SK-N-MC (cell line): ENCODE measurements around the gene DGUOK.
"Not testable (repeated sequence)": the region's sequence is repeated elsewhere in the genome, so short reads cannot be mapped to it uniquely, and the experiment has no call there.

Experiments
- DNase-seq: peaks from one replicate; pipeline ENCODE4 v3.0.0-alpha.2; 2011; ENCODE audit warnings: low read depth, low spot score
- H3K27ac ChIP-seq: fragments of 200-600 bp; sonication (generic); 2 replicates; pipeline ENCODE4 v1.5.1; 2016; ENCODE audit warnings: mixed run types
- H3K36me3 ChIP-seq: fragments of 200-600 bp; sonication (generic); 2 replicates; pipeline ENCODE4 v1.6.1; 2017; ENCODE audit warnings: antibody characterized with exemption, low read length, mixed read lengths; ENCODE audit not compliant: insufficient read depth
- H3K4me3 ChIP-seq: fragments of 200-600 bp; sonication (generic); 2 replicates; pipeline ENCODE4 v1.5.1; 2016
- H3K9ac ChIP-seq: fragments of 200-600 bp; sonication (generic); 2 replicates; pipeline ENCODE4 v1.8.0; 2017; ENCODE audit warnings: mixed run types, mixed read lengths; ENCODE audit not compliant: insufficient read length
- H3K9me3 ChIP-seq: fragments of 200-600 bp; sonication (generic); 2 replicates; pipeline ENCODE4 v1.6.1; 2017; ENCODE audit warnings: low read depth, mild to moderate bottlenecking, antibody characterized with exemption, low read length, moderate library complexity, mixed read lengths
- EZH2 ChIP-seq: fragments of 200-600 bp; sonication (generic); IDR thresholded peaks from one replicate; pipeline ENCODE4 v1.6.1; 2017; ENCODE audit warnings: antibody characterized with exemption
- FOXP2 ChIP-seq: optimal IDR thresholded peaks from 2 replicates; pipeline ENCODE3; 2011; ENCODE audit warnings: mild to moderate bottlenecking, moderate library complexity; ENCODE audit not compliant: insufficient read depth; ENCODE audit errors: extremely low read length, control extremely low read depth
- POLR2AphosphoS5 ChIP-seq: IDR thresholded peaks from 2 replicates; pipeline ENCODE4 v1.6.1; 2012; ENCODE audit warnings: mild to moderate bottlenecking, low read depth, low read length, borderline replicate concordance

The DGUOK gene

GRCh38 chr2:73896362-73897239 is 30.1 kb upstream of the DGUOK start:
- Histone ChIP-seq H3K27ac (no peak overlapping the region), H3K9ac (no peak overlapping the region), H3K9me3 (no peaks in the 10 kb centered on the region), H3K4me3 (no peak overlapping the region), H3K36me3 (no peaks in the 10 kb centered on the region)
- no peak for DNase-seq
- TF ChIP-seq FOXP2: no peak
- TF ChIP-seq POLR2AphosphoS5: no peak
- no peak for TF ChIP-seq EZH2

DNA sequence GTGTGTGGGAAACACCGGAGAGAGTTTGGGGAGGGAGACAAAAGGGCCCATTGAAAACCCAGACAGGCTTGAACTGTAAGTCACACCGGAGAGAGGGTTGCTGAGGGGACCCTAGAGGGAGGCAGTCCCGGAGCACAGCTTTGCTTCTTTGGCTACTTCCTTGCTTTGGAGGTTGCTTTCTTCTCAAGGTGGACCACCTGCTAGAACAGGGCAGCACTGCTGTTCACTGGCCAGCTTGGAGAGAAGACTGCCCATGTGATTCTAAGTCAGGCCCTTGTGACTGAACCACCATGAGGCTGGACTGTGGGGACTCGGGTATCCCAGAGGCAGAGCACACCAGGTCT is 29.5 kb upstream of the DGUOK start:
- no peak overlapping the region for H3K9ac ChIP-seq
- no peak overlapping the region for H3K4me3 ChIP-seq
- TF ChIP-seq POLR2AphosphoS5 (no peak), EZH2 (no peak), FOXP2 (no peak)
- DNase-seq: no peak
- H3K36me3 ChIP-seq: 0 out of 2 replicates have a peak, but pooled peaks cover 2% of the 10 kb centered on the region
- H3K9me3 ChIP-seq: no peaks in the 10 kb centered on the region
- H3K27ac ChIP-seq: no peak overlapping the region

- DNase-seq: no peak
- no peak for TF ChIP-seq FOXP2
- no peak for TF ChIP-seq POLR2AphosphoS5
- TF ChIP-seq EZH2: no peak
- Histone ChIP-seq H3K36me3 (0 out of 2 replicates have a peak, but pooled peaks cover 3% of the 10 kb centered on the region), H3K9me3 (no peaks in the 10 kb centered on the region), H3K27ac (no peak overlapping the region), H3K4me3 (no peak overlapping the region), H3K9ac (no peak overlapping the region)
Measured at GRCh38 chr2:73897934-73898333, 28.7 kb upstream of the DGUOK start.

GRCh38 chr2:73899801-73900336 is 26.8 kb upstream of the DGUOK start:
- Histone ChIP-seq H3K9ac (no peak overlapping the region), H3K9me3 (no peaks in the 10 kb centered on the region), H3K27ac (no peak overlapping the region), H3K4me3 (no peak overlapping the region), H3K36me3 (0 out of 2 replicates have a peak, but pooled peaks cover 3% of the 10 kb centered on the region)
- TF ChIP-seq EZH2 (no peak), FOXP2 (no peak), POLR2AphosphoS5 (no peak)
- DNase-seq: no peak

DNA sequence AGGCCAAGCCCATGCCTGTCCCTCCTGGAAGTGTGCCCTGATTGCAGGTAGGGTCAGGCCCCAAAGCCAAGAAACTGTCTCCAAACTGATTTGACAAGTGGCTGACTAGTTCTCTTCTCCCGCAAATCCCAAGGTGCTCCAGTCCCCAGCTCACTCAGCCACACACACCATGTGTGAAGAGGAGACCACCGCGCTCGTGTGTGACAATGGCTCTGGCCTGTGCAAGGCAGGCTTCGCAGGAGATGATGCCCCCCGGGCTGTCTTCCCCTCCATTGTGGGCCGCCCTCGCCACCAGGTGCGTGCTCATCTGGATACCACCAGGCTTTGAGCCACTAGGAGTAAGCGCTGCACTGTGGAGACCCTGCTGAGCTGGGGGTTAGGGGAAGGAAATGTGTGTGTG is 25.5 kb upstream of the DGUOK start:
- H3K4me3 ChIP-seq: no peak overlapping the region
- no peak overlapping the region for H3K9ac ChIP-seq
- DNase-seq: no peak
- TF ChIP-seq FOXP2: no peak
- no peak for TF ChIP-seq POLR2AphosphoS5
- no peak for TF ChIP-seq EZH2
- no peak overlapping the region for H3K27ac ChIP-seq
- 0 out of 2 replicates have a peak, but pooled peaks cover 3% of the 10 kb centered on the region for H3K36me3 ChIP-seq
- no peaks in the 10 kb centered on the region for H3K9me3 ChIP-seq

DNA sequence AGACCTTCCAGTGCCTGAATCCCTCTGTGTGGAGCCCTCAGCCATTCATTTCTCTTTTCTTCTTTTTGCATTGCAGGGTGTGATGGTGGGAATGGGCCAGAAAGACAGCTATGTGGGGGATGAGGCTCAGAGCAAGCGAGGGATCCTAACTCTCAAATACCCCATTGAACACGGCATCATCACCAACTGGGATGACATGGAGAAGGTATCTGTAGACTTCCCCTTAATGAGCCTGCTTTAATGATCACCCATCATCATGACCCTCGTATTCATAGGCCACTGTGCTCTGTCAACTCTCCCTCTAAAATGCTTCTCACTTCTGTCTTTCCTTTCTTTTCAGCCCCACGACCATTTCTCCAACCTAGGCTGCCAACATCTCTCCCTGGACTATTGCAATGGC is 24.4 kb upstream of the DGUOK start:
- no peak overlapping the region for H3K27ac ChIP-seq
- DNase-seq: no peak
- H3K9me3 ChIP-seq: no peaks in the 10 kb centered on the region
- no peak overlapping the region for H3K4me3 ChIP-seq
- no peak overlapping the region for H3K9ac ChIP-seq
- TF ChIP-seq FOXP2: no peak
- 0 out of 2 replicates have a peak, but pooled peaks cover 3% of the 10 kb centered on the region for H3K36me3 ChIP-seq

- no peak for TF ChIP-seq EZH2
- TF ChIP-seq POLR2AphosphoS5: no peak
- TF ChIP-seq FOXP2: no peak
- DNase-seq: no peak
- no peak overlapping the region for H3K9ac ChIP-seq
- no peak overlapping the region for H3K4me3 ChIP-seq
- 0 out of 2 replicates have a peak, but pooled peaks cover 3% of the 10 kb centered on the region for H3K36me3 ChIP-seq
- H3K27ac ChIP-seq: no peak overlapping the region
- H3K9me3 ChIP-seq: no peaks in the 10 kb centered on the region
Measured at GRCh38 chr2:73903313-73903712, 23.4 kb upstream of the DGUOK start.

- DNase-seq, H3K27ac ChIP-seq, H3K9ac ChIP-seq, H3K36me3 ChIP-seq, H3K4me3 ChIP-seq, H3K9me3 ChIP-seq: not testable (repeated sequence)
Measured at GRCh38 chr2:73903949-73904613, 22.6 kb upstream of the DGUOK start.
